Spleen (tissue), 7 donors: Measurements from ENCODE around the gene KCNG2.

Experiments
- CTCF ChIP-seq, 11 experiments: fragments of 200-600 bp in 7 of 11; fragments of 450-650 bp in 4 of 11; sonication (generic) in 4 of 11; IDR thresholded peaks in 8 of 11; conservative IDR thresholded peaks in 3 of 11; 1 replicate in 7 of 11; 2 replicates in 4 of 11; pipeline versions ENCODE4 v1.4.0 to v1.8.0; 2016 to 2021; ENCODE audit warnings: antibody characterized with exemption in 11 of 11, inconsistent platforms in 4 of 11, mild to moderate bottlenecking in 1 of 11
- POLR2A ChIP-seq, 3 donors: fragments of 450-650 bp; IDR thresholded peaks; one replicate each; pipeline ENCODE4 v1.5.1; 2017; ENCODE audit warnings: antibody characterized with exemption in 3 of 3, mild to moderate bottlenecking in 1 of 3
- POLR2AphosphoS5 ChIP-seq, 3 donors: sonication (generic); formaldehyde crosslinking; IDR thresholded peaks; one replicate each; pipeline ENCODE4 v1.5.1; 2017; ENCODE audit warnings: antibody characterized with exemption in 3 of 3
- donor health status: DM: no; HTN: no; CAD: no; lungs with moderate emphysema.
- donor health status: DM: no; HTN: no; CAD: no.
- donor health status: DM: no; HTN: no; CAD: no.

GRCh38 chr18:79796016-79796415 lies 1.7 kb upstream of the KCNG2 start:
- TF ChIP-seq CTCF (IDR thresholded peaks at IDR 0.05 in 8 of 11, conservative IDR thresholded peaks at IDR 0.05 in 3 of 11) (no peak), POLR2A (IDR thresholded peaks at IDR 0.05) (no peak), POLR2AphosphoS5 (IDR thresholded peaks at IDR 0.05) (no peak)
